ENCODE results near the gene GUK1. TPM values are rescaled to one million over a fixed set of nuclear protein-coding genes. Genes with fewer than 3 reads are reported as not detected.

Gene GUK1
- total and polyA plus RNA-seq, 2 of the 4 experiments (the other 2 are of a cell fraction): 465 to 548 TPM

GRCh38 chr1:228141226-228142044 lies 1.4 kb downstream of the GUK1 start:
- WGBS, 2 experiments (ENCODE audit: extremely low coverage in 2 of 2, insufficient read length in 1 of 2): 79% methylated on average over 7 of the region's 27 CpGs; no CpG with 5 or more reads in 1 of the 2 experiments
- CTCF ChIA-PET: no interaction called here

More at GRCh38 chr1:228141226-228142044, 1.4 kb downstream of the GUK1 start:
- H3K79me1 ChIP-seq (ENCODE audit: low read depth in 1 of 2, low read length in 2 of 2): peaks cover 0 to 49% of the 10 kb centered on the region in 2 experiments; a peak in 2 of 4 replicates
- H3K27ac ChIP-seq (ENCODE audit: insufficient read depth, low read length): peak overlapping the region; percentile 87
- H3K4me1 ChIP-seq (ENCODE audit: control insufficient read depth, insufficient read depth, low read length): peaks cover 19% of the 10 kb centered on the region
- peaks cover 8% of the 10 kb centered on the region for H3K36me3 ChIP-seq (ENCODE audit: control insufficient read depth, insufficient read depth, low read length)
- H3K4ac ChIP-seq (ENCODE audit: low read depth, low read length): peak overlapping the region; percentile 91
- ATAC-seq (ENCODE audit: low read depth) (no peak), DNase-seq (peak; percentile 33)
- POLR2A ChIA-PET (ENCODE audit: unreplicated experiment): no interaction called here
- H4K8ac ChIP-seq (ENCODE audit: low read depth in 2 of 2, low read length in 2 of 2): peak overlapping the region; percentile 28 to 77; a peak in 2 of 4 replicates
- no peak overlapping the region for H3K18ac ChIP-seq (ENCODE audit: low read depth, low read length)
- H3K9me3 ChIP-seq (ENCODE audit: control insufficient read depth, insufficient read depth, low read length): no peaks in the 10 kb centered on the region
- no peak overlapping the region for H2BK120ac ChIP-seq (ENCODE audit: low read depth, low read length)
- H3K4me3 ChIP-seq (ENCODE audit: insufficient read depth, low read depth, low read length): peak overlapping the region; percentile 84
- peak overlapping the region; percentile 74 for H2AK5ac ChIP-seq (ENCODE audit: low read depth, low read length)
- TF ChIP-seq FOS (IDR thresholded peaks at IDR 0.05; ENCODE audit: low read depth, low read length): no peak
- no peak for TF ChIP-seq NFE2L2 (IDR thresholded peaks at IDR 0.05; ENCODE audit: low read depth, low read length)
- no peak for TF ChIP-seq RCOR1 (IDR thresholded peaks at IDR 0.05; ENCODE audit: insufficient replicate concordance, low read length)
- no peak for TF ChIP-seq MAZ (IDR thresholded peaks at IDR 0.05; ENCODE audit: borderline replicate concordance, low read depth, low read length)
- no peak for TF ChIP-seq RFX5 (IDR thresholded peaks at IDR 0.05; ENCODE audit: low read depth, low read length)
- no peak for TF ChIP-seq RAD21 (IDR thresholded peaks at IDR 0.05; ENCODE audit: low read length)
- TF ChIP-seq CEBPB (IDR thresholded peaks at IDR 0.05; ENCODE audit: low read depth, low read length): no peak
- no peak overlapping the region for H2BK15ac ChIP-seq (ENCODE audit: low read depth, low read length)
- H3K9me1 ChIP-seq (ENCODE audit: insufficient read depth, low read length): peaks cover 24% of the 10 kb centered on the region
- peak overlapping the region; percentile 97 for H2AK9ac ChIP-seq (replicated peaks; ENCODE audit: low read depth, low read length, poor library complexity)
- H4K5ac ChIP-seq (ENCODE audit: low read depth, low read length): no peak overlapping the region; the same call in none of the 2 replicates
- no peak overlapping the region for H2BK20ac ChIP-seq (ENCODE audit: low read depth, low read length)
- H3K4me2 ChIP-seq (ENCODE audit: low read depth, low read length): peak overlapping the region; percentile 93
- in situ Hi-C loops (cut with MboI; ENCODE audit: low sequenced_read_pairs): no loop called here
- peak overlapping the region; percentile 79 for H2BK5ac ChIP-seq (ENCODE audit: low read depth, low read length, poor library complexity, severe bottlenecking)
- BruUV-seq (replicated peaks): TSS peak; percentile 53
- peak overlapping the region; percentile 93 for H2AFZ ChIP-seq (replicated peaks; ENCODE audit: low read length, poor library complexity)
- dilution Hi-C loops (cut with HindIII; ENCODE audit: low sequenced_read_pairs, unreplicated experiment): no loop called here
- peaks cover 3% of the 10 kb centered on the region for H3K27me3 ChIP-seq (ENCODE audit: control insufficient read depth, insufficient read depth, low read length)
- peak overlapping the region; percentile 52 for H4K91ac ChIP-seq (ENCODE audit: insufficient read depth, low read depth, low read length)
- peak overlapping the region; percentile 91 for H3K9ac ChIP-seq (ENCODE audit: low read depth, low read length)
- intact Hi-C loops (cut with micrococcal nuclease): loop anchor here (5.0 kb wide), 1 partner anchor 39 kb away; the partner anchor contains the start of gene C1orf35
- H4K20me1 ChIP-seq (ENCODE audit: insufficient read depth, low read length): peaks cover 59% of the 10 kb centered on the region
- peak overlapping the region; percentile 53; the same call in 1 of the 2 replicates for H3K56ac ChIP-seq (ENCODE audit: extremely low read depth, insufficient read depth, low read length)
- peak overlapping the region; percentile 94 for H3K14ac ChIP-seq (replicated peaks; ENCODE audit: low read depth, low read length)
- peak overlapping the region; percentile 93 for H3K23ac ChIP-seq (ENCODE audit: low read depth, low read length)
